ENCODE results near the gene PTCH2.

DNA sequence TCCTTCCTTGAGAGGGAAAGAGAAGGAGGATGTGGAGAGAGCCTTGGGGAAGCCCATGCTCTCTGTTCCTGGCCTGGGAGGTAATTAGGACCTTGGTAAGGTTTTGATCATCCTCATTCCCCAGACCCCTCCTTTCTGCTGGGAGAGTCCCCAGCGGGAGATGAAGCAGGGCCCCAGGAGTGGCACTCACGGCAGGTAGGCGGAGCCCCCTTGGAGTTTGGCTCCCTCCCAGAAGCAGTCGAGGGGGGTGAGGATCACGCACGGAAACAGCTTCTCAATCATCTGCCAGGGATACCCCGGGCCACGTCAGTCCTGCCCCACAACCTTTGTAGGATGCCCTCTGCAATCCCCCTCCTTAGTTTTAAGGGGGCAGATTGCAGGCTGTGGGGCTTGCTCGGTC is 11.5 kb downstream of the PTCH2 start:
- TF ChIP-seq, protein P1, sequence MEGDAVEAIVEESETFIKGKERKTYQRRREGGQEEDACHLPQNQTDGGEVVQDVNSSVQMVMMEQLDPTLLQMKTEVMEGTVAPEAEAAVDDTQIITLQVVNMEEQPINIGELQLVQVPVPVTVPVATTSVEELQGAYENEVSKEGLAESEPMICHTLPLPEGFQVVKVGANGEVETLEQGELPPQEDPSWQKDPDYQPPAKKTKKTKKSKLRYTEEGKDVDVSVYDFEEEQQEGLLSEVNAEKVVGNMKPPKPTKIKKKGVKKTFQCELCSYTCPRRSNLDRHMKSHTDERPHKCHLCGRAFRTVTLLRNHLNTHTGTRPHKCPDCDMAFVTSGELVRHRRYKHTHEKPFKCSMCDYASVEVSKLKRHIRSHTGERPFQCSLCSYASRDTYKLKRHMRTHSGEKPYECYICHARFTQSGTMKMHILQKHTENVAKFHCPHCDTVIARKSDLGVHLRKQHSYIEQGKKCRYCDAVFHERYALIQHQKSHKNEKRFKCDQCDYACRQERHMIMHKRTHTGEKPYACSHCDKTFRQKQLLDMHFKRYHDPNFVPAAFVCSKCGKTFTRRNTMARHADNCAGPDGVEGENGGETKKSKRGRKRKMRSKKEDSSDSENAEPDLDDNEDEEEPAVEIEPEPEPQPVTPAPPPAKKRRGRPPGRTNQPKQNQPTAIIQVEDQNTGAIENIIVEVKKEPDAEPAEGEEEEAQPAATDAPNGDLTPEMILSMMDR (IDR thresholded peaks at IDR 0.05), result no peak
- no peak for TF ChIP-seq EZH2 (IDR thresholded peaks at IDR 0.05; ENCODE audit: borderline replicate concordance, insufficient read depth, low read depth, low read length, poor library complexity, severe bottlenecking)
